Thoracic aorta (tissue), 2 donors: ENCODE data around the gene RRP9. TPM values are rescaled to one million over a fixed set of nuclear protein-coding genes. Genes with fewer than 3 reads are reported as not detected.

Source experiments
- ATAC-seq: fragments of 150-250 bp; one replicate; pipeline ENCODE4 v1.8.0; 2017; ENCODE audit warnings: low read depth; ENCODE audit not compliant: insufficient number of reproducible peaks, low FRiP score
- DNase-seq: peaks from one replicate; pipeline ENCODE4 v3.0.0-alpha.2; 2020; ENCODE audit warnings: low spot score
- H3K27ac ChIP-seq, 2 donors: fragments of 200-600 bp; sonication (generic); 1 replicate in 1 of 2; 2 replicates in 1 of 2; pipeline ENCODE4 v1.5.1; 2016; ENCODE audit warnings: mild to moderate bottlenecking in 2 of 2, moderate library complexity in 2 of 2
- H3K27me3 ChIP-seq: fragments of 200-600 bp; sonication (generic); replicated peaks from 2 replicates; pipeline ENCODE4 v1.6.0; 2016; ENCODE audit warnings: mild to moderate bottlenecking; ENCODE audit not compliant: insufficient read depth
- H3K36me3 ChIP-seq: fragments of 200-600 bp; sonication (generic); one replicate; pipeline ENCODE4 v1.5.1; 2016
- H3K4me1 ChIP-seq, 2 donors: fragments of 200-600 bp; sonication (generic); 1 replicate in 1 of 2; 2 replicates in 1 of 2; pipeline versions ENCODE4 v1.5.1 to v1.6.0; 2016; ENCODE audit warnings: low read depth in 2 of 2, mild to moderate bottlenecking in 1 of 2; ENCODE audit not compliant: control insufficient read depth in 1 of 2
- H3K4me3 ChIP-seq: fragments of 200-600 bp; sonication (generic); 2 replicates; pipeline ENCODE4 v1.5.1; 2016; ENCODE audit warnings: mild to moderate bottlenecking
- H3K9me3 ChIP-seq: fragments of 200-600 bp; sonication (generic); 2 replicates; pipeline ENCODE4 v1.5.1; 2016
- total RNA-seq, 2 donors: library from RNA; depleted of rRNA; stranded (reverse); fragments of >200 nt; gene quantifications; one replicate each; pipeline versions ENCODE4 v1.1.0 to v1.2.3, GENCODE V29; 2016
- TF ChIP-seq, protein P1 (sequence below): fragments of 200-600 bp; sonication (generic); IDR thresholded peaks from one replicate; pipeline ENCODE4 v1.5.1; 2019; ENCODE audit warnings: antibody characterized with exemption

Gene RRP9
- total RNA-seq, 2 donors from 2014 or later: 7.7 to 21.8 TPM

DNA sequence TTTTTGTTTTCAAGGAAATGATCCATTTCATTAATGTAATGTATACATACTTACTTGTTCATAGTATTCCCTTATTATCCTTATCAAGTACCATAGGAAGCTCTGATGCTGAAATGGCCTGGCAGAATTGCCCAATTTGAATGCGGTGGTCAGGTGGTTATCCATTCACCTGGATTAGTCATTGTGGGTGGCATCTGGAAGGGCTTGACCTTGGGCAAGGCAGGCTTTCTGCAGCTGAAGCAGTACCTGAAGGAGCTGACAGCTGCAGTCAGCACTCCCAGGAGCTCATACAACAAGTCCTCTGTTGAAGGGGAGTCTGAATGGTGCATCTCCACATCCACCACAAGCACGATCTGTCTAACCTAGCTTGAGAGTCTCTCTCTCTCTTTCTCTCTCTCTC lies 54.1 kb downstream of the RRP9 start:
- Histone ChIP-seq H3K36me3 (no peaks in the 10 kb centered on the region), H3K9me3 (no peaks in the 10 kb centered on the region), H3K27ac (no peak overlapping the region), H3K27me3 (no peaks in the 10 kb centered on the region), H3K4me3 (no peak overlapping the region), H3K4me1 (no peaks in the 10 kb centered on the region)
- DNase-seq: no peak
- ATAC-seq: no peak
- TF ChIP-seq, protein P1, sequence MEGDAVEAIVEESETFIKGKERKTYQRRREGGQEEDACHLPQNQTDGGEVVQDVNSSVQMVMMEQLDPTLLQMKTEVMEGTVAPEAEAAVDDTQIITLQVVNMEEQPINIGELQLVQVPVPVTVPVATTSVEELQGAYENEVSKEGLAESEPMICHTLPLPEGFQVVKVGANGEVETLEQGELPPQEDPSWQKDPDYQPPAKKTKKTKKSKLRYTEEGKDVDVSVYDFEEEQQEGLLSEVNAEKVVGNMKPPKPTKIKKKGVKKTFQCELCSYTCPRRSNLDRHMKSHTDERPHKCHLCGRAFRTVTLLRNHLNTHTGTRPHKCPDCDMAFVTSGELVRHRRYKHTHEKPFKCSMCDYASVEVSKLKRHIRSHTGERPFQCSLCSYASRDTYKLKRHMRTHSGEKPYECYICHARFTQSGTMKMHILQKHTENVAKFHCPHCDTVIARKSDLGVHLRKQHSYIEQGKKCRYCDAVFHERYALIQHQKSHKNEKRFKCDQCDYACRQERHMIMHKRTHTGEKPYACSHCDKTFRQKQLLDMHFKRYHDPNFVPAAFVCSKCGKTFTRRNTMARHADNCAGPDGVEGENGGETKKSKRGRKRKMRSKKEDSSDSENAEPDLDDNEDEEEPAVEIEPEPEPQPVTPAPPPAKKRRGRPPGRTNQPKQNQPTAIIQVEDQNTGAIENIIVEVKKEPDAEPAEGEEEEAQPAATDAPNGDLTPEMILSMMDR: no peak

- DNase-seq: no peak
- no peaks in the 10 kb centered on the region for H3K36me3 ChIP-seq
- ATAC-seq: no peak
- no peaks in the 10 kb centered on the region for H3K9me3 ChIP-seq
- TF ChIP-seq, protein P1: no peak
- H3K4me1 ChIP-seq: no peaks in the 10 kb centered on the region
- H3K4me3 ChIP-seq: no peak overlapping the region
- no peak overlapping the region for H3K27ac ChIP-seq
- H3K27me3 ChIP-seq: no peaks in the 10 kb centered on the region
Observed at GRCh38 chr3:51886447-51886846, 55.3 kb downstream of the RRP9 start.

Other genes with a start within 250 kb of the RRP9 start
- gene GRM2, start 234.8 kb downstream of the RRP9 start, total RNA-seq: under 1 TPM; 0.49 to 0.54 TPM
- not detected for gene IQCF6, start 162.7 kb downstream of the RRP9 start, total RNA-seq
- gene IQCF2, start 80.3 kb downstream of the RRP9 start, total RNA-seq: not detected
- gene IQCF5, start 66.3 kb downstream of the RRP9 start, total RNA-seq: not detected
- gene IQCF1, start 38.6 kb downstream of the RRP9 start, total RNA-seq: not detected
- gene PARP3, start 459 bp upstream of the RRP9 start, total RNA-seq: 10 to 100 TPM; 10.9 to 21.4 TPM
- gene GPR62, start 13.5 kb upstream of the RRP9 start, total RNA-seq: not detected
- 100 to 1,000 TPM; 127 to 144 TPM for gene PCBP4, start 25.6 kb upstream of the RRP9 start, total RNA-seq
- gene ABHD14B, start 32.1 kb upstream of the RRP9 start, total RNA-seq: 10 to 100 TPM; 28.6 to 55.2 TPM
- gene ABHD14A, start 33.2 kb upstream of the RRP9 start, total RNA-seq: 10 to 100 TPM in 1 of 2 donors, 1 to 10 TPM in 1; 9.7 to 24.0 TPM
- gene ACY1, start 41.6 kb upstream of the RRP9 start, total RNA-seq: 10 to 100 TPM in 1 of 2 donors, 1 to 10 TPM in 1; 6.1 to 12.3 TPM
- 100 to 1,000 TPM; 642 to 718 TPM for gene RPL29, start 54.0 kb upstream of the RRP9 start, total RNA-seq
- 10 to 100 TPM; 41.1 to 42.2 TPM for gene DUSP7, start 114.7 kb upstream of the RRP9 start, total RNA-seq
- gene POC1A, start 212.5 kb upstream of the RRP9 start, total RNA-seq: 1 to 10 TPM in 1 of 2 donors, not detected in 1; 8.1 TPM